Measurements from ENCODE around the gene DNAJB4.
A peak's percentile ranks its signal among the peaks of the same experiment; 100 is the strongest.
"Not testable (repeated sequence)": the region's sequence is repeated elsewhere in the genome, so short reads cannot be mapped to it uniquely, and the experiment has no call there.

The DNAJB4 gene

GRCh38 chr1:77977989-77978292 lies 26.8 kb upstream of the DNAJB4 start:
- Histone ChIP-seq H3K9ac (peak overlapping the region; percentile 100; the same call in 1 of the 2 replicates), H3K4me3 (IDR thresholded peaks at IDR 0.05; ENCODE audit: insufficient read depth, low read depth, low read length) (no peak overlapping the region), H3K4me2 (peak overlapping the region; percentile 66), H4K20me1 (ENCODE audit: insufficient read depth) (peaks cover 35% of the 10 kb centered on the region), H3K27ac (peak overlapping the region; percentile 100; the same call in 1 of the 2 replicates), H3K27me3 (ENCODE audit: insufficient read depth, low read depth) (no peaks in the 10 kb centered on the region), H2AFZ (ENCODE audit: low read depth) (no peak overlapping the region), H3K36me3 (ENCODE audit: insufficient read depth) (0 out of 2 replicates have a peak, but pooled peaks cover 4% of the 10 kb centered on the region), H3K4me1 (ENCODE audit: low read depth, poor library complexity, severe bottlenecking) (peaks cover 42% of the 10 kb centered on the region), H3K79me2 (ENCODE audit: insufficient read depth, low read depth) (peaks cover 81% of the 10 kb centered on the region)
- TF ChIP-seq CTCF (conservative IDR thresholded peaks at IDR 0.05; ENCODE audit: low read depth, low read length) = no peak

DNA sequence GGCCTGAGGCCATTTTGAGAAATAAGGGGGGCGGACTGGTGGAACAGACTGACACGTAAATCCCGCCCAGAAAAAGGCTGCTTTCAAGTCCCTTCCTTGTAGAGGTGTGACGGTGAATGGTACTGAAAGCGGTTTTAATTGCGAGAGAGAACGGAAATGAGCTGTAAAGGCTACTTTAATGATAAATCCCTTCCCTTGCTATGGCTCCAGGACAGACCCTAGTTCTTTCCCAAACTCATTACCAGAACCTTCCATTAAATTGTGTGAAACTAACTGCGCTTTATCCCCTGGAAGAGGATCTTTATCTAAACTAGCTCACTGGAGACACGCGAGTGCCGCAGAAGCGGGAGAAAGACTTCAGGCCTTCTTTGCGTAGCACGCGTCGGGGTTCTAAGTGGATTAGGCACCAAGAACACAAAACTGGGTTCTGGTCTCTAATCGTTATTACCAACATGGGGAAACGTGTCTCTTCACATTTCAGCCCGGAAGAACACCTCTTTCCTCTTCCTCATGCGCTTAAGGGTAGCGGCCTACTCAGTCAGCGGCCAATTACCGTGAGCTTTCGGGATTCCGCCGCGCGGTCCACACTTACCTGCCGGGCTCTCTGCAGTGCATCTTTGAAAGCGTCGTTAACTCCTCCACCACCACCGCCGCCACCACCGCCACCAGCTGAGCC lies 26.3 kb upstream of the DNAJB4 start:
- peaks cover 42% of the 10 kb centered on the region for H3K4me1 ChIP-seq (ENCODE audit: low read depth, poor library complexity, severe bottlenecking)
- H3K36me3 ChIP-seq (ENCODE audit: insufficient read depth) = 0 out of 2 replicates have a peak, but pooled peaks cover 4% of the 10 kb centered on the region
- TF ChIP-seq CTCF (conservative IDR thresholded peaks at IDR 0.05; ENCODE audit: low read depth, low read length) = no peak
- H3K9ac ChIP-seq = peak overlapping the region; percentile 100
- H3K79me2 ChIP-seq (ENCODE audit: insufficient read depth, low read depth) = peaks cover 76% of the 10 kb centered on the region
- H3K4me3 ChIP-seq (IDR thresholded peaks at IDR 0.05; ENCODE audit: insufficient read depth, low read depth, low read length) = no peak overlapping the region
- peak overlapping the region; percentile 66; the same call in 1 of the 2 replicates for H3K4me2 ChIP-seq
- H2AFZ ChIP-seq (ENCODE audit: low read depth) = peak overlapping the region; percentile 77
- no peaks in the 10 kb centered on the region for H3K27me3 ChIP-seq (ENCODE audit: insufficient read depth, low read depth)
- peak overlapping the region; percentile 100 for H3K27ac ChIP-seq
- peaks cover 32% of the 10 kb centered on the region for H4K20me1 ChIP-seq (ENCODE audit: insufficient read depth)

DNA sequence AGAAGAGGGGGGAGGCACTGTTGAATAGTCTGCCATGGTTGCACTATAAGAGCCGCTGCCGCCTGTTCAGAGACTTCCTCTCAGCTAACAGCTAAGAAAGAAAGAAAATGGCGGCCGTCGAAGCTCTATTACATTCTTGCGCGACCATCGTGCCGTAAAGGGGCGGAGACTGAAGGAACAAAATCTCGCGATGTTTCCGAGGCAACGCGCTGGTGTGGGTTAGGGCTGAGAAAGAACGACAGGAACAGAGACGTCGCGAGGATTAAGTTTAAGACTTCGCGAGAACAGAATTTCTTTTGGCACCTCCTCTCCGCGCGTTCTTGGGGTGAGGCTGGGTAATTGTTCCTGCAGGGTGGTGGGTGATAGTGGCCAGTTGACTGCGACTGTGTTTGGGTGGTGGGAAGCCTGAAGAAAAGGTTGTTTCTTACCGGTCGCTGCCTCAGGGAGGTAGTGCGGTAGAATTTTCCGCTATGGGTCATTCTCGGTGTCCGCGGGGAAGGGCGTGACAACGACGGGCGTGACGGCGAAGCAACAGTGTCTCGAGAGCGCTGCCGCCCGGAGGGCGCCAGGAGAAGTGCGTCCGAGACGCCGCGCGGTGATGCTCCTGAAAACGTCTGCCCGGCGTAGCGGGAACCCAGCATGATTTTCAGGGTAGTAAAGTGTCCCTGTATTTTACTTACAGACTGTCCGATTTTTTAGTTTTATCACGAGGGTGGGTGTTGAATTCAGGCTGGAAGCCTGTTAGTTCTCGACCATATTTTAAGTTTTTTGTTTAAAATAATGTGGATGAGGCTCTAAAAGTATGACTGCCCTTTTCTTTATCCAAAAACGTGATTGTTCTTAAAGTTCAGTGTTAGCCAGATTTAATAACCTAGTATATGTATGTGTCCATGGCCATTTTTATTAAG lies 25.5 kb upstream of the DNAJB4 start, which contains the start of gene FUBP1:
FUBP1 (minus strand) TSS at position 104 of the 908 bp plus-strand sequence; CDS start at position 36, 68 bp downstream.
- Histone ChIP-seq H2AFZ (ENCODE audit: low read depth) (peak within 1 kb of the TSS; percentile 77), H3K36me3 (ENCODE audit: insufficient read depth) (0 out of 2 replicates have a peak, but pooled peaks cover 4% of the 10 kb centered on the region), H3K4me3 (IDR thresholded peaks at IDR 0.05; ENCODE audit: insufficient read depth, low read depth, low read length) (peak within 1 kb of the TSS; percentile 75), H3K4me2 (peak within 1 kb of the TSS; percentile 66), H3K79me2 (ENCODE audit: insufficient read depth, low read depth) (peaks cover 68% of the 10 kb centered on the region), H3K9ac (peak within 1 kb of the TSS; percentile 100), H3K27ac (peak within 1 kb of the TSS; percentile 100), H3K4me1 (ENCODE audit: low read depth, poor library complexity, severe bottlenecking) (peaks cover 37% of the 10 kb centered on the region), H4K20me1 (ENCODE audit: insufficient read depth) (peaks cover 32% of the 10 kb centered on the region), H3K27me3 (ENCODE audit: insufficient read depth, low read depth) (no peaks in the 10 kb centered on the region)
- peak; percentile 38; the same call in 1 of the 2 replicates for TF ChIP-seq CTCF (conservative IDR thresholded peaks at IDR 0.05; ENCODE audit: low read depth, low read length)

- H3K4me2 ChIP-seq = not testable (repeated sequence)
Observed at GRCh38 chr1:77983352-77983996, 21.3 kb upstream of the DNAJB4 start.

More at GRCh38 chr1:77983352-77983996, 21.3 kb upstream of the DNAJB4 start:
- not testable (repeated sequence) for H2AFZ ChIP-seq (ENCODE audit: low read depth); H3K27ac ChIP-seq; H3K27me3 ChIP-seq (ENCODE audit: insufficient read depth, low read depth); H3K9ac ChIP-seq; H3K36me3 ChIP-seq (ENCODE audit: insufficient read depth); H3K4me1 ChIP-seq (ENCODE audit: low read depth, poor library complexity, severe bottlenecking); H3K4me3 ChIP-seq (IDR thresholded peaks at IDR 0.05; ENCODE audit: insufficient read depth, low read depth, low read length); H4K20me1 ChIP-seq (ENCODE audit: insufficient read depth)
- H3K79me2 ChIP-seq (ENCODE audit: insufficient read depth, low read depth) = peaks cover 25% of the 10 kb centered on the region

Data from KMS-11 (cell line).